ENCODE measurements around the gene ASXL2.

DNA sequence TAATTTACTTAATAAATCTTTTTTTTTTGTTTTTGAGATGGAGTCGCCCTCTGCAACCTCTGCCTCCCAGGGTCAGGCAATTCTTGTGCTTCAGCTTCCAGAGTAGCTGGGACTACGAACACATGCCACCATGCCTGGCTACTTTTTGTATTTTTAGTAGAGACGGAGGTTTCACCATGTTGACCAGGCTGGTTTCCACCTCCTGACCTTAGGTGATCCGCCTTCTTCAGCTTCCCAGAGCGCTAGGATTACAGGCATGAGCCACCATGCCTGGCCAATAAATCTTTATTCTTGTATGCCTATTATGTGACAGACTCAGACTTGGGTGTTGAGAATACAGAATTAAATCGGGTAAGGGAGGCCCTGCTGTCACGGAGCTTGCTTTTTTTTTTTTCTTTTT is 16.7 kb upstream of the ASXL2 start:
- TF ChIP-seq, protein P1, sequence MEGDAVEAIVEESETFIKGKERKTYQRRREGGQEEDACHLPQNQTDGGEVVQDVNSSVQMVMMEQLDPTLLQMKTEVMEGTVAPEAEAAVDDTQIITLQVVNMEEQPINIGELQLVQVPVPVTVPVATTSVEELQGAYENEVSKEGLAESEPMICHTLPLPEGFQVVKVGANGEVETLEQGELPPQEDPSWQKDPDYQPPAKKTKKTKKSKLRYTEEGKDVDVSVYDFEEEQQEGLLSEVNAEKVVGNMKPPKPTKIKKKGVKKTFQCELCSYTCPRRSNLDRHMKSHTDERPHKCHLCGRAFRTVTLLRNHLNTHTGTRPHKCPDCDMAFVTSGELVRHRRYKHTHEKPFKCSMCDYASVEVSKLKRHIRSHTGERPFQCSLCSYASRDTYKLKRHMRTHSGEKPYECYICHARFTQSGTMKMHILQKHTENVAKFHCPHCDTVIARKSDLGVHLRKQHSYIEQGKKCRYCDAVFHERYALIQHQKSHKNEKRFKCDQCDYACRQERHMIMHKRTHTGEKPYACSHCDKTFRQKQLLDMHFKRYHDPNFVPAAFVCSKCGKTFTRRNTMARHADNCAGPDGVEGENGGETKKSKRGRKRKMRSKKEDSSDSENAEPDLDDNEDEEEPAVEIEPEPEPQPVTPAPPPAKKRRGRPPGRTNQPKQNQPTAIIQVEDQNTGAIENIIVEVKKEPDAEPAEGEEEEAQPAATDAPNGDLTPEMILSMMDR (IDR thresholded peaks at IDR 0.05; ENCODE audit: insufficient read depth, low read length, poor library complexity, severe bottlenecking) = no peak
- no peak for TF ChIP-seq EZH2phosphoT487 (conservative IDR thresholded peaks at IDR 0.05; ENCODE audit: low read length)
